Upper lobe of right lung (tissue), 1 donor: ENCODE results near the gene CPEB4. TPM values are rescaled to one million over a fixed set of nuclear protein-coding genes. Genes with fewer than 3 reads are reported as not detected.
A peak's percentile ranks its signal among the peaks of the same experiment; 100 is the strongest.

Experiments used
- ATAC-seq: fragments of 200-7000 bp; cut with Tn5 transposase; one replicate; pipeline ENCODE4 v1.9.1; 2020; ENCODE audit warnings: mild to moderate bottlenecking, moderate library complexity
- DNase-seq: peaks from one replicate; pipeline ENCODE4 v3.0.0-alpha.2; 2020
- H3K27ac ChIP-seq: fragments of 200-600 bp; one replicate; pipeline ENCODE4 v1.8.0; 2022
- H3K27me3 ChIP-seq: fragments of 200-600 bp; one replicate; pipeline ENCODE4 v1.8.0; 2022; ENCODE audit warnings: mild to moderate bottlenecking
- H3K36me3 ChIP-seq: fragments of 200-600 bp; one replicate; pipeline ENCODE4 v1.8.0; 2022
- H3K4me1 ChIP-seq: fragments of 200-600 bp; one replicate; pipeline ENCODE4 v1.8.0; 2022
- H3K4me3 ChIP-seq: fragments of 200-600 bp; one replicate; pipeline ENCODE4 v1.8.0; 2022; ENCODE audit warnings: mild to moderate bottlenecking
- H3K9me3 ChIP-seq: fragments of 200-600 bp; one replicate; pipeline ENCODE4 v1.8.0; 2022
- intact Hi-C: fragments of 100-400 bp; cut with DNase I; formaldehyde crosslinking; loops from one replicate; pipeline ENCODE4 v1.11.0; 2022
- total RNA-seq: library from RNA; stranded (reverse); fragmentation: NEBNext Ultra II Directional; extraction: Animal tissue kit (Norgen Biotek cat#: 25700); gene quantifications from one replicate; pipeline ENCODE4 v1.2.1, GENCODE V29; 2021
- TF ChIP-seq, protein P1 (sequence below): fragments of 200-600 bp; IDR thresholded peaks from one replicate; pipeline ENCODE4 v1.8.0; 2022; ENCODE audit warnings: antibody characterized with exemption
- donor health status: DM: no; HTN: yes; CAD: no; lungs with severe emphysema.

Gene CPEB4
- total RNA-seq, 1 donor from 2014 or later: 62.4 TPM

DNA sequence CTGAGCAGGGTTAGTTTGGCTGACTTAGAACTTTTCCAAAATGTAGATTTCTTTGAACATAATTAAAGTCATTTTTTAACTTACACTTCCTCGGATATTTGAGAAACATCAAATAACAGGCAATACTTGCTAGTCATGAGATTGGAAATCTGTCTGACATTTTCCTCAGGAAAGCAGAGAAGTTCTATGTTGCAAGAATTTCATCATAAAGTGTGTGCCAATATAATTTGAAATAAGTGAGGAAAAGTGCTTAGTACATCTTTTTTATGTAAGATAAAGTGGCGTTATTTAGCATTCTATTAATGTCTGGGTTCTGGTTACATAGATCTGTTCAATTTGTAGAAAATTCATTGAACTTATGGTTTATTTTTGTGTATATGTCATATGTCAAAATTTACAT lies 52.1 kb downstream of the CPEB4 start:
- Histone ChIP-seq H3K27ac (no peak overlapping the region), H3K27me3 (no peaks in the 10 kb centered on the region), H3K4me3 (no peak overlapping the region), H3K4me1 (peaks cover 53% of the 10 kb centered on the region), H3K9me3 (no peaks in the 10 kb centered on the region), H3K36me3 (peaks cover 6% of the 10 kb centered on the region)
- DNase-seq (no peak), ATAC-seq (no peak)
- TF ChIP-seq, protein P1, sequence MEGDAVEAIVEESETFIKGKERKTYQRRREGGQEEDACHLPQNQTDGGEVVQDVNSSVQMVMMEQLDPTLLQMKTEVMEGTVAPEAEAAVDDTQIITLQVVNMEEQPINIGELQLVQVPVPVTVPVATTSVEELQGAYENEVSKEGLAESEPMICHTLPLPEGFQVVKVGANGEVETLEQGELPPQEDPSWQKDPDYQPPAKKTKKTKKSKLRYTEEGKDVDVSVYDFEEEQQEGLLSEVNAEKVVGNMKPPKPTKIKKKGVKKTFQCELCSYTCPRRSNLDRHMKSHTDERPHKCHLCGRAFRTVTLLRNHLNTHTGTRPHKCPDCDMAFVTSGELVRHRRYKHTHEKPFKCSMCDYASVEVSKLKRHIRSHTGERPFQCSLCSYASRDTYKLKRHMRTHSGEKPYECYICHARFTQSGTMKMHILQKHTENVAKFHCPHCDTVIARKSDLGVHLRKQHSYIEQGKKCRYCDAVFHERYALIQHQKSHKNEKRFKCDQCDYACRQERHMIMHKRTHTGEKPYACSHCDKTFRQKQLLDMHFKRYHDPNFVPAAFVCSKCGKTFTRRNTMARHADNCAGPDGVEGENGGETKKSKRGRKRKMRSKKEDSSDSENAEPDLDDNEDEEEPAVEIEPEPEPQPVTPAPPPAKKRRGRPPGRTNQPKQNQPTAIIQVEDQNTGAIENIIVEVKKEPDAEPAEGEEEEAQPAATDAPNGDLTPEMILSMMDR: no peak
- intact Hi-C loops: no loop called here

DNA sequence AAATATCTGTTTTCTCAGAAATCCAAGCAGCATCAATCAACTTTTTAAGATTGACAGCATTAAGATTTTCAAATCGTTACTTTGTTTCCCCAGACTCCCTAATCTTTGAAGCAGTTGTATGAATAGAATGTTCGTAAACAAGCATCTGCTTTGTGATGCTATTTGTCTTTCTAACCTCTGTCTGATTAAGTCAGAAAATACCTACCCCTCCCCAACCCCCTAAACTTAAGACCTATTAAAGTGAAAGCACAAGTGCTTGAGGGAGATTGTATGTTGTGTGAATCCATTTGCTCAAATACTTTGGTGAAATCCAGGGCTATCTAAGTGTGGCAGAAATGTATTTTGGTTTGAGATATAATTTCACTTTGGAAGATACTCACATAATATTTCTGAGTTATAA lies 53.0 kb downstream of the CPEB4 start:
- H3K4me1 ChIP-seq: peaks cover 53% of the 10 kb centered on the region
- ATAC-seq (no peak), DNase-seq (no peak)
- H3K27ac ChIP-seq: peak overlapping the region; percentile 11
- H3K27me3 ChIP-seq: no peaks in the 10 kb centered on the region
- H3K9me3 ChIP-seq: no peaks in the 10 kb centered on the region
- TF ChIP-seq, protein P1: no peak
- intact Hi-C loops: no loop called here
- no peak overlapping the region for H3K4me3 ChIP-seq
- peaks cover 14% of the 10 kb centered on the region for H3K36me3 ChIP-seq

DNA sequence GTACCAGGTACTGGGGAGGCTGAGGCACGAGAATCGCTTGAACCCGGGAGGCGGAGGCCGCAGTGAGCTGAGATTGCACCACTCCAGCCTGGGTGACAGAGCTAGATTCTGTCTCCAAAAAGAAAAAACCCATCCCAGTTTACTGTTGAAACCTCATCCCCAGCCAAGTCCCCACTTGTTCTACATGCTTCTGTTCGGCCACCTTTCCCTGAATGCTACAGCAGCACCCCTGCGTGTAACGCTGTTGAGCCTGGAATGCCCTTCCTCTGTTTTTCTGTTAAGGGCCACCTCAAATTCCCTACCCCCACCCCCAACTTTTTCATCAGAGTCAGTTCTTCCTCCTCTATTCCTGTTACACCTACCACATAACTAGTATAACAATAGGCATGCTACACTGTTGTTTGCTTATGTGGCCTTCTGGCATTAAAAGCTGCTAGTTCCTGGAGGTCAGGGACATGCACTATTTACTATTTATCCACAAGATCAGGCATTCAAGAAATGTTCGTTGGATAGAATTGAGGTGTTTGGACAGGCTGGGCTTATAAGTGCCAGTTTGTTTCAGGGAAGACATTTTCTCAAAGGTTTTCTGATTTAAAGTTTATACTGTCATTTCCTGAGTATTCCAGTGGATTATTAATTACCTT lies 53.7 kb downstream of the CPEB4 start:
- H3K4me1 ChIP-seq: peaks cover 53% of the 10 kb centered on the region
- ATAC-seq: peak; percentile 59
- intact Hi-C loops: no loop called here

DNA sequence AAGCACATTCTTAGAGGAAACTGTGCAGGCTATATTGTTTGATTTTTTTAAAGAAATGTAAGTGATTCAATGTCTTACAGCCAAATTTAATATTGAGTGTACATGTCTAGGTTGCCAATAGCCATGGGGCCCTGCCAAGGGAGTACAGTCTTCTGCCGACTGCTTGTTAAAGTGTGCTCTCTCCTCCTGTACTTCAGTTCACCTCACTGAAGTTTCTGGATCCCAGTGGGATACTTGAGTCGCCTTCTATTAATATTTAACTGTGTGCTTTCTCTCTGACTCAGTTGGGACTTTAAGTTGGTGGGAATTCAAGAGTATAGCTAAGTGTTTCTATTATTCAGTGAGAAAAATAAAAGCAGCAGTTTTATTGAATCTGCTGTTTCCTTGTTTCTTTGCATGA lies 56.4 kb downstream of the CPEB4 start:
- no peak for DNase-seq
- H3K4me1 ChIP-seq: peaks cover 53% of the 10 kb centered on the region
- ATAC-seq: peak; percentile 77
- no peaks in the 10 kb centered on the region for H3K27me3 ChIP-seq
- intact Hi-C loops: no loop called here
- no peak overlapping the region for H3K4me3 ChIP-seq
- H3K9me3 ChIP-seq: no peaks in the 10 kb centered on the region
- TF ChIP-seq, protein P1: no peak
- H3K27ac ChIP-seq: no peak overlapping the region
- H3K36me3 ChIP-seq: peaks cover 49% of the 10 kb centered on the region

More for the DNA sequence above, 53.7 kb downstream of the CPEB4 start:
- peaks cover 22% of the 10 kb centered on the region for H3K36me3 ChIP-seq
- no peak for DNase-seq
- TF ChIP-seq, protein P1: no peak
- no peak overlapping the region for H3K4me3 ChIP-seq
- H3K27me3 ChIP-seq: no peaks in the 10 kb centered on the region
- no peaks in the 10 kb centered on the region for H3K9me3 ChIP-seq
- H3K27ac ChIP-seq: peak overlapping the region; percentile 11

DNA sequence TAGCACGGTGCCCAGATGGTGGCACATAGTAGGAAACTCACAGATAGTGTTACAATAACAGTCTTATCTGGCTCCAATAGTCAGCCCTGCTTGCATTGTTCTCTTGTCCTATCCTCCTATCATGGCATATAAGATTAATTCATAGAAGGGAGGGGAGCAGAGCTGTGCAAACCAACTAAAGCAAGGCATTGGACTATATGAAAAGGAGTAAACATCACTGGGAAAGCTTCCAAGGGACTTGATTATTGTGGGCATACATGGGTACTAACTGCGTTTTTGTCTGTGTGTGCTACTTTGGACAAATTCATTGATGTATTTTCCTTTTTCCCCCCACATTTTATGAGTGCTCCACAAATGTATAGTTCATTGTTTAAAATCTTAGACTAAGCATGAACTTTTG lies 57.0 kb downstream of the CPEB4 start:
- Histone ChIP-seq H3K9me3 (no peaks in the 10 kb centered on the region), H3K4me3 (no peak overlapping the region)
- TF ChIP-seq, protein P1: no peak

DNA sequence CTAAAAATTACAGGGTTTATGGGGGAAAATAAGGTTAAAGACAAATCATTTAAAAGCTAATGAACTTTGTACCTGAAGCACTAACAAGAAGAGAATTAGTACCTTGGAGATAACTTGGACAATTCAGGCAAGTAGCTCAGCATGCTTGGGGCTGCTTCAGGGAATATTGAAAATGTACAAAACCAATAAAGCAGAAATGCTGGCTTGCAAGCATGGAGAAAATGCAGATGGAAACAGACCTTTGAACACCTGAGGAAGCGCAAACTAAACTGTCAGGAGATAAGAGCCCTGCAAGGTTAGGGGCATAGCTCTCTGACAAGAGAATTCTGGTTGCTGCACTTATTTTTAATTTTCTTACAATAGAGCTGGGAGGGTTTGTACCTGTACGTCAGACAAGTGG lies 58.2 kb downstream of the CPEB4 start:
- H3K36me3 ChIP-seq: peaks cover 67% of the 10 kb centered on the region
- H3K4me3 ChIP-seq: no peak overlapping the region
- H3K27me3 ChIP-seq: no peaks in the 10 kb centered on the region
- peaks cover 36% of the 10 kb centered on the region for H3K4me1 ChIP-seq
- intact Hi-C loops: no loop called here
- no peak for DNase-seq
- H3K27ac ChIP-seq: no peak overlapping the region
- no peaks in the 10 kb centered on the region for H3K9me3 ChIP-seq
- TF ChIP-seq, protein P1: no peak
- ATAC-seq: no peak

More for the DNA sequence above, 57.0 kb downstream of the CPEB4 start:
- peaks cover 55% of the 10 kb centered on the region for H3K36me3 ChIP-seq
- H3K4me1 ChIP-seq: peaks cover 48% of the 10 kb centered on the region
- no peak for DNase-seq
- no peak overlapping the region for H3K27ac ChIP-seq
- intact Hi-C loops: no loop called here
- H3K27me3 ChIP-seq: no peaks in the 10 kb centered on the region
- ATAC-seq: no peak
